Measurements from ENCODE around the gene LRP10. TPM values are rescaled to one million over a fixed set of nuclear protein-coding genes. Genes with fewer than 3 reads are reported as not detected.
A peak's percentile ranks its signal among the peaks of the same experiment; 100 is the strongest.
"Not testable (repeated sequence)": the region's sequence is repeated elsewhere in the genome, so short reads cannot be mapped to it uniquely, and the experiment has no call there.

LRP10 gene
- polyA plus RNA-seq, 4 donors, result 83.8 to 104 (median 90.0) TPM

DNA sequence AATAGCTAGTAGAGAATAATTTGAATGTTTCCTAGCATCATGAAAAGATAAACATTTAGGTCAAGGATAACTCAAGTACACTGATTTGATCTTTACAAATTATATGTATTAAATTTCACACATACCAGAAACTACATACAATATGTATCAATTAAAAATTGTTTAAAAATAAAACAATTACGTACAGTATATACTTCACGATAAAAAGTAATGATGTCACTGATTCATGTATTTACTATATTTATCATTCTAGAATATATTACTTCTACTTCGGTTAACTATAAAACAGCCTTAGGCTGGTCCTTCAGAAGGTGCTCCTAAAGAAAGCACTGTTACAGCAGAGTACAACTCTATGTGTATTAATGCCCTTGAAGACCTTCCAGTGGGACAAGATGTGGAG is 35.9 kb downstream of the LRP10 start:
- no peak for DNase-seq (ENCODE audit: low read depth in 4 of 4, low spot score in 3 of 4)

DNA sequence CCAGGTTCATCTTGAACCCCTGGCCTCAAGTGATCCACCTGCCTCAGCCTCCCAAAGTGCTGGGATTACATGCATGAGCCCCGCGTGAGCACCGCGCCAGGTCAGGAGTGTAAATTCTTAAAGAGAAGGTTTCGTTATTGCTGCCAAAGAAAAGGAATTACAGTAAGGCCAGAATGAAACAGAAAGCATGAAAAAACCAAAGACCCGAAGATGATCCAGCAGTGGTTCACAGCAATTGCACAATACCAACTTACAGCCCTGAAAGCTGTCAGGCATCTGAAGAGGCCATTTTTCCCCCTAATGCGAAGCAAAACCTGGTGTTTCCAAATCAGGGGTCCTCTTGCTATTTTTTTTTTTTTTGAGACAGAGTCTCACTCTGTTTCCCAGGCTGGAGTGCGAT is 37.1 kb downstream of the LRP10 start:
- no peak for DNase-seq (ENCODE audit: low read depth in 4 of 4, low spot score in 3 of 4)

DNA sequence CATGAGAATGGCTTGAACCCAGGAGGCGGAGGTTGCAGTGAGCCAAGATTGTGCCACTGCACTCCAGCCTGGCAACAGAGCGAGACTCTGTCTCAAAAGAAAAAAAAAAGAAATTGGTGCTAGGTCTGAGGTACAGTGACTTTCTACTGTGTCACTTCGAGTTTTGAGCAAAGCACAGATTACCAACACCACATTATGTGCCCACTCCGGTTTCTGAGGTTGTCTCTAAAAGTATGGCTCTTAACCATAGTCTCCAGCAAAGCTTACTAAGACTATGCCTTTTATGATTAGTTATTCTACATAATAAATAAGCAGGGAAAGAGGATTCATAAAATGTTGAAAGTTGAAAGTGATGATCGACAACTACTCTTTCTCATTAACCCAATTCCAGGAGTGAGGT is 39.4 kb downstream of the LRP10 start:
- DNase-seq (ENCODE audit: low read depth in 4 of 4, low spot score in 3 of 4), result no peak

DNA sequence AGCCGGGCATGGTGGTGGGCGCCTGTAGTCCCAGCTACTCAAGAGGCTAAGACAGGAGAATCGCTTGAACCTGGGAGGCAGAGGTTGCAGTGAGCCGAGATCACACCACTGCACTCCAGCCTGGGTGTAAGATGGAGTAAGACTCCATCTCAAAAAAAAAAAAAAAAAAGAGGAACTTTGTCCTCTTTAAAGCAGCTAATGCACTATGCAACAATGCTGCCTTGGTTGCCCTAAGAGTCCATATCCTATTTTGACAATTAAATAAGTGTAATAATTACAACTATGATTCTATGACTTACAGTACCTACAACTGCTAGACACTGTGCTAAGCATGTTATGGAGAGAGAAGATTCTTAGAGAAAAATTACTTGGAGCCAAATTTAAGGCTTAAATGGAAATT is 43.3 kb downstream of the LRP10 start:
- DNase-seq (ENCODE audit: low read depth in 4 of 4, low spot score in 3 of 4), result not testable (repeated sequence)

DNA sequence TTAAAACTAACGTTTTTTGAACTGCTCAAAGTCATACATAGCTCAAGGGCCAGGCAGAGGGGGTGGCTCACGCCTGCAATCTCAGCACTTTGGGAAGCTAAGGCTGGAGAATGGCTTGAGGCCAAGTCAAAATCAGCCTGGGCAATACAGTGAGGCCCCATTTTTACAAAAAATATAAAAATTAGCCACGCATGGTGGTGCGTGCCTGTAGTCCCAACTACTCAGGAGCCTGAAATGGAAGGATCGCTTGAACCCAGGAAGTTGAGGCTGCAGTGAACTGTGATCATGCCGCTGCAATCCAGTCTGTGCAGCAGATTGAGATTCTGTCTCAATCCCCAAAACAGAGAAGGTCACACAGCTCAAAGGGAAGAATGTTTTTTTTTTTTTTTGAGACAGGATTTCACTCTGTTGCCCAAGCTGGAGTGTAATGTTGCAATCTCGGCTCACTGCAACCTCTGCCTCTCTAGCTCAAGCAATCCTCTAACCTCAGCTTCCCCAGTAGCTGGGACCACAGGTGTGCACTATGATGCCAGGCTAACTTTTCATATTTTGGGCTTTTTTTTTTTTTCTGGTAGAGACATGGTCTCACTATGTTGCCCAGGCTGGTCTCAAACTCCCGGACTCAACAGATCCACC is 44.5 kb downstream of the LRP10 start:
- no peak for DNase-seq (ENCODE audit: low read depth in 4 of 4, low spot score in 3 of 4)

DNA sequence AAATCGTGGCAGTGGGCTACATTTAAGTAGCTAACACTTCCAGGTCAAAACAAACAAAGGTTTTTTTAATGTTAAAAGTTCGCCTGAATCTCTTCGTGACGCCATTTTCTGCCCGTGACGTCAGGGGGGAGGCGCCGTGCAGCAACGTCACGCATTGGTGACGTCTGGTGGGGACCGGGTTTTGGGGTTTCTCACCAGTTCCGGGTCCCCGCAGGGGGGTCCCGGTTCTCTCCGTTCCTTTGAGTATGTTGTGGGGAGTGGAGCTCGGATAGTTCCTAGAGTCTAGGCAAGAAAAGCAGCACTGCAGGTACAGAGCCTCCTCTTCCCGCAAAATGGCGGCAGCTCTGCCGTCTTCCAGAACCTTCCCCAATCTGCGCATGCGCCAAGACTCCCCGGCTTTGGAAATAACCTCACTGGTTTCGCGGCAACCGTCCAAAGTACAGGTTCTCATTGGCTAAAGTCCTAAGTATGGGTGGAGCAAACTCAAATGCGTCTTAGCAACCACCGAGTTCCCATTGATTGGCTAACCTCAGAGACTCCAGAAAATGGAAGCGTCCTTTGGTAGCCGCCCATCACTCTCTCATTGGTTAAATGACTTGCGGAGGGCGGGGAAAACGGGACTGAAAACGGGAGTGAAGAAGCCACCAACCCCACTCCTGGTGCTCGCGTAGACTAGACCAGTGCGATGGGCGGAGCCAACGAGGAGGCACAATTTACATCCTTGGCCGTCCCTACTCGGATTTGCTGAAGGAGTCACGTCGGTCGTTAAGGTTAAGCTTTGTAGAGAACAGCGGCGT is 47.5 kb downstream of the LRP10 start, which contains the start of gene RBM23:
TSS of gene RBM23 (minus strand) at position 346 of the 797 bp plus-strand sequence.
- peak; percentile 100 for DNase-seq (ENCODE audit: low read depth in 4 of 4, low spot score in 3 of 4)

DNA sequence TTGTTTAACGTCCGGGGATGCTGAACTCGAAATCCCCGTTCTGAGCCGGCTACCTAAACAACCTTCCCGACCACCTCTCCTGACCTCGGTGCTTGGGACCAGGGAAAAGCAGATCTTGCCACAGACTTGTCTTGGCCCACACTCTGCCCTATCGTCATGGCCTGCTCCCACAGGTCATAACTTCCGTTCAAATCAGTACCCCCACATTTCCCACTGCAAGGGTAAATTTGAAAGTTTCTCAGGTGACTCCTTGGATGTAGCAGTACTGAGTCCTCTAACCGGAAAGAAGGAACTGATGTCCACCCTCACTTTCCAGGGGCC is 48.0 kb downstream of the LRP10 start:
- no peak for DNase-seq (ENCODE audit: low read depth in 4 of 4, low spot score in 3 of 4)

DNA sequence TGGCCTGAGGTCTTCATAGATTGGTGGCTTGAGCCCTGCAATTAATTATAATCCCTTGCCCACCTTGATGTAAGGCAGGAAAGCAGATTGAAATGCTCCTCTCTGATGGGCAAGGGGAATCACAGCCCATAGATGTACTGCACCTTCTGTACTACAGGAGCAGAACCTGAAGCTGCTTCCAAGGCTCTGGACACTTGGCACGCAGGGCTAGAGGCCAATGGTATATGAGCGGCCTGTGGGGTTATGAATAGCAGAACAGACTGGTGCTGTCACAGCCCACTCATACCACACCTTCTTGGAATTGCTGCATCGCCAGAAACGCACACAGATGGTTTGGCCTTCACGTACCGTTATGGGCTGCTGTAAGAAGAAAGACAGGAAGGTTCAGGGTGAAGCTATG is 49.2 kb downstream of the LRP10 start:
- DNase-seq (ENCODE audit: low read depth in 4 of 4, low spot score in 3 of 4), result no peak

DNA sequence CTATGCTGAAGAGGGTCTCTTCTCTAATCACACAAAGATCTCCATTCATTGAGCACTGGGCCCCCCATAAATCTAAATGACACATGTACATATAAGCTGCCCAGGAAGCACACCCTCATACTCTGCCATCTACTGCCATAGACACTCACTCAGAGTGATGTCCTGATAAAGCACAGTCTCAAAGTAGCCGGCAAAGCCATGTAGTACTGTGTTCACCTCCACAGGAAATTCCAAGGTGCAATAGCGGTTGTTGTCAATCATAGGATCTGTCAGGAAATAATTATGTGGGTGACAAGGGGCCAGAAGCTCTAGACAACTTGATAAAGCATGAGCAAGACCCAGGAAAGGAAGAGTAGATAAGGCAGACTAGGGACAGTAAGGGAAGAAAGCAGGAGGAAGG is 50.8 kb downstream of the LRP10 start:
- DNase-seq (ENCODE audit: low read depth in 4 of 4, low spot score in 3 of 4), result no peak

DNA sequence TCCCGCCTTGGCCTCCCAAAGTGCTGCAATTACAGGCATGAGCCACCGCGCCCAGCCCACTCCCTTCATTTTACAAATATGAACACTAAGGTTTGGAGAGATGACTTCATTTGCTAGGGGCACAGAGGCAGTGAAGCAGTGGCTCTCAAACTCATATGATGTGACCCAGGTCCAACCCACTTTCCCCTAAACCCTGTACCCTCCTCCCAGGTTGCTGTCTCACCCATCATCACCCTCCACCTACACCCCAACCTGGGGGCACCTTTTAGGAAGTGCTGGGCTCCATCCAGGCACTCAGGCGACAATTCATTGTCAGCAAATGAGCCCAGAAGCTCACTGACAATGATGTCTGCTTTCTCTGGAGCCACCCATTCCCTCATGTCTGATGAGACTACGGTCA is 52.2 kb downstream of the LRP10 start:
- no peak for DNase-seq (ENCODE audit: low read depth in 4 of 4, low spot score in 3 of 4)

DNA sequence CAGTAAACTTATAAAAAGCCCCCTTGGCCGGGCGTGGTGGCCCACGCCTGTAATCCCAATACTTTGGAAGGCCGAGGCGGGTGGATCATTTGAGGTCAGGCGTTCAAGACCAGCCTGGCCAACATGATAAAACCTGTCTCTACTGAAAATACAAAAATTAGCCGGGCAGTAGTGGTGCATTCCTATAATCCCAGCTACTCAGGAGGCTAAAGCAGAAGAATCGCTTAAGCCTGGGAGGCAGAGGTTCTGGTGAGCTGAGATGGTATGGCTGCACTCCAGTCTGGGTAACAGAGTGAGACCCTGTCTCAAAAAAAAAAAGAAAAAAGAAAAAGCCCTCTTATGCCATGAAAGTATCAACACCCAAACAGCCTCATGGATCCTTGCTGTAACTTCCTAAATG is 54.0 kb downstream of the LRP10 start:
- no peak for DNase-seq (ENCODE audit: low read depth in 4 of 4, low spot score in 3 of 4)

DNA sequence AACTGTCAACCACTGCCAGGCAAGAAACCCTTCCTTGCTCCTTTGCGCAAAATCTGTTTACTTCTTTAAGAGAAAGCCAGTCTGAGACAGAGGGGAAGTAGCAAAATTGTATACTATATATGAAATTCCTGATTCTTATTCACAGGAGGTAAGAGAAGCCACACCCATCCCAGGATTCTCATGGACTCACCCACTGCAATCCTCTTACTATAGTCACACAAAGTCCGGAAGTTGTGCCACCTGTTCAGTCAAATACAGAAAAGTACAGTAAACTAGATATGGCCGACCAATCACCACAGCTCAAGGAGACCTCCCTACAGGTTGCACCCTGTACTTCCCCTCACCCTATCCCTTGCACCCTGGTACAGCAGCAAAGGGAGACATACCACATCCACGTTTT is 54.8 kb downstream of the LRP10 start:
- no peak for DNase-seq (ENCODE audit: low read depth in 4 of 4, low spot score in 3 of 4)

DNA sequence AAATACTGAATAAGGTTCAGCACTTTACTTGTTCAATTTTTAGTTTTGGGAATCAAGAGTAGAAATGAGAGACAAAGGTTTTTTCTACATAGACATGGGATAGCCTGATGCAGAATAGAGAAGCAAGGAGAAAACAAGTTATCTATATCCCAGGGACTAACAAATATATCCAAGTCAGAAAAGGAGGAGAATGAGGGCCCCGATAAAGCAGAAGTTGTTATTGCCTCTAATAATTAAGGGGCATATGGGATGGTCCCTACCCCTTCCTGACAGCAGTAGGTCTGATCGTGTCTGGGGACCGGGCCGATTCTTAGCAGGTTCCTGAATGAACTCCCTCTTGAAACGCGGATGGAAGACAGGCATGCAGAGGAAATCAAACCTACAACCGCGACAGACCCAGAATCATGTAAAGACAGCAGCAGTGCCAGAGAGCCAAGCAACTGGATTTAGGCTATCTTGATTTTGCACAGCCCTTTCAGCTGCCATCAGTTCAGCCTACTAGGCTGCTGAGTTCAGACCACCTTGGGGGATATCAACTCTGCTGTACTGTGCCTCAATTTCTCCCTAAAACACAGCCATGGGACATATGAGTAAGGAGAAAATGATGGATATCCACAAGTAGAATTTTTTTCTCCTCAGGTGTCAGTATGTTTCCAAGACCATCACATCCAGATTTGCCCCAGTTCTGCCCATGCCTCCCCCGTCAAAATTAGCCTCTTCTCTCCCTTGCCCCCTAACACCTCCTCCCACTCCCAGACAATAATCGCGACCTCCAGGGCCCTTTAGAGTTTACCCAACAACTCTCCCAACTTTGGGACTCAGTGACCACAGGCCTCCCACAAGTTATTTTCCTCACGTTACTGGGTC is 56.9 kb downstream of the LRP10 start:
- DNase-seq (ENCODE audit: low read depth in 4 of 4, low spot score in 3 of 4), result no peak

DNA sequence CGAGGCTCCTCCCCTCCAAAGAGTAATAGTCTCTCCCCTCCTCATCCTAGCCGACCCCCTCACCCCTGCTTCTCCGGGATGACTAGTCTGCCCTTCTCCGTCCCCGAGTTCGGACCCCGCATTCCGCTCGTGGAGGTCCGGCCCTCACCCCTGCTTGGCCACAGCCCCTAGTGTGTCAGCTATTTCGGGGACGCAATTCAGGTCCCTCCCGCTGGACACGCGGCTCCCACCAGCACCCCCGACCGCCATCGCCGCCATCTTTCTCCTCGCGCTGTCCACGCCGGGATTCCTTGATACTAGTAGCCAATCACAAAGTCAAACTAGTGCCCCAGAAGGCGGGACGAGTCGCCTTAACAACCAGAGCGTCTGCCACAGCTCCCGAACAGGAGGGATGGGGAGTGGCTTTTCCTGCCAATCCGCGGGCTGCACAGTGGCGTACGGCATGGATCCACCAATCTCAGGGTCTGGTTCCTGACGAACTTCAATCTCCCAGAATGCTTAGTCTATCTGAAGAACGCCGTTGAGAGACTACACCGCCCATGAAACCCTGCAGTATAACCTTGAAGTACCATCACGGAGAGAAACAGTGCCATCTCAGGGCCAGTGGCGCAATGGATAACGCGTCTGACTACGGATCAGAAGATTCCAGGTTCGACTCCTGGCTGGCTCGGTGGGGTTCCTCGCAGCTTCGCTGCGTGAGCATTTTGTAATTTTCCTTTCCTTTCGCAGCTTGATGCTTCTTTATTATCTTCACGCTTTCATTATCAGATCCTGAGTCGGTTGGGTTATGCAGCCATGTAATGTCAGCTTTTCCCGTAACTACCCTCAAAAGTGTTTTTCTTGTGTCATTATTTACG is 57.8 kb downstream of the LRP10 start, which contains the start of gene PRMT5:
TSS of gene PRMT5 (minus strand) at position 273 of the 857 bp plus-strand sequence. CDS start at position 258, 15 bp downstream.
- DNase-seq (ENCODE audit: low read depth in 4 of 4, low spot score in 3 of 4), result peak; percentile 99 to 100 (median 99)

DNA sequence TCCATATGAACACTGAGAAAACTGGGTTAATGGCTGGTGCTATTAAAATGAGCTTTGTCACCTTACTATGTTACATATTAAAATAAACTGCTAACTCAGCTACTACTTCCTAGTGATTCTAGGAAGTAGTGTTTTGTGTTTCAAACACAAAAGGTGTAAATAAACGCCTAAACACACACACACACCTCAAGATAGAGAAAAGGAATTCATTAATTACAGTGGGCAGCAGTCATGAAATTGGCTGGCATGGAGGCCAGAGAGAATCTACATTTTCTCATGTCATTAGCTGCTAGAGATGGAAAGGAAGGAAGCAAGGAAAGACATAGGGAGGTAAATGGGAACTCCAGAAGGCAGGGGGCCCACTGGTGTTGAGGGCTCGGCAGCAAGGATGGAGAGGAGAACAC is 58.4 kb downstream of the LRP10 start:
- DNase-seq (ENCODE audit: low read depth in 4 of 4, low spot score in 3 of 4), result no peak

Other genes with a start within 250 kb of the LRP10 start
- under 1 TPM; 0.07 to 0.34 (median 0.17) TPM for gene OR6J1, start 227.4 kb upstream of the LRP10 start, polyA plus RNA-seq (ENCODE audit: insufficient read length in 4 of 4)
- 100 to 1,000 TPM; 131 to 150 (median 139) TPM for gene OXA1L, start 105.1 kb upstream of the LRP10 start, polyA plus RNA-seq (ENCODE audit: insufficient read length in 4 of 4)
- gene SLC7A7, start 56.3 kb upstream of the LRP10 start, polyA plus RNA-seq (ENCODE audit: insufficient read length in 4 of 4), result 100 to 1,000 TPM in 3 of 4 donors, 10 to 100 TPM in 1; 95.3 to 132 (median 105) TPM
- gene MRPL52, start 41.9 kb upstream of the LRP10 start, polyA plus RNA-seq (ENCODE audit: insufficient read length in 4 of 4), result 10 to 100 TPM; 73.5 to 91.2 (median 79.6) TPM
- 100 to 1,000 TPM; 147 to 172 (median 165) TPM for gene MMP14, start 35.2 kb upstream of the LRP10 start, polyA plus RNA-seq (ENCODE audit: insufficient read length in 4 of 4)
- 1 to 10 TPM; 1.1 to 1.7 (median 1.3) TPM for gene REM2, start 11.5 kb downstream of the LRP10 start, polyA plus RNA-seq (ENCODE audit: insufficient read length in 4 of 4)
- gene RBM23, start 47.4 kb downstream of the LRP10 start, polyA plus RNA-seq (ENCODE audit: insufficient read length in 4 of 4), result 100 to 1,000 TPM; 114 to 126 (median 122) TPM
- gene PRMT5, start 57.6 kb downstream of the LRP10 start, polyA plus RNA-seq (ENCODE audit: insufficient read length in 4 of 4), result 100 to 1,000 TPM; 134 to 151 (median 144) TPM
- 10 to 100 TPM; 50.3 to 57.8 (median 52.7) TPM for gene HAUS4, start 85.3 kb downstream of the LRP10 start, polyA plus RNA-seq (ENCODE audit: insufficient read length in 4 of 4)
- gene AJUBA, start 110.8 kb downstream of the LRP10 start, polyA plus RNA-seq (ENCODE audit: insufficient read length in 4 of 4), result 10 to 100 TPM; 72.6 to 92.4 (median 81.5) TPM
- gene C14orf93, start 138.4 kb downstream of the LRP10 start, polyA plus RNA-seq (ENCODE audit: insufficient read length in 4 of 4), result 10 to 100 TPM; 16.9 to 20.4 (median 18.8) TPM
- gene PSMB5, start 163.2 kb downstream of the LRP10 start, polyA plus RNA-seq (ENCODE audit: insufficient read length in 4 of 4), result 100 to 1,000 TPM; 188 to 243 (median 217) TPM
- gene PSMB11, start 170.5 kb downstream of the LRP10 start, polyA plus RNA-seq (ENCODE audit: insufficient read length in 4 of 4), result under 1 TPM in 1 of 4 donors, not detected in 3; 0.09 TPM
- 10 to 100 TPM; 20.4 to 24.9 (median 21.1) TPM for gene CDH24, start 185.8 kb downstream of the LRP10 start, polyA plus RNA-seq (ENCODE audit: insufficient read length in 4 of 4)
- 100 to 1,000 TPM; 218 to 267 (median 225) TPM for gene ACIN1, start 223.4 kb downstream of the LRP10 start, polyA plus RNA-seq (ENCODE audit: insufficient read length in 4 of 4)
- gene C14orf119, start 223.8 kb downstream of the LRP10 start, polyA plus RNA-seq (ENCODE audit: insufficient read length in 4 of 4), result 10 to 100 TPM; 79.9 to 87.9 (median 84.4) TPM
- under 1 TPM in 1 of 4 donors, not detected in 3; 0.04 TPM for gene CIROP, start 233.2 kb downstream of the LRP10 start, polyA plus RNA-seq (ENCODE audit: insufficient read length in 4 of 4)
- gene CEBPE, start 247.5 kb downstream of the LRP10 start, polyA plus RNA-seq (ENCODE audit: insufficient read length in 4 of 4), result under 1 TPM in 3 of 4 donors, not detected in 1; 0.13 to 0.32 (median 0.18) TPM